Keratinocyte (primary cell): Measurements from ENCODE around the gene METTL4. TPM values are rescaled to one million over a fixed set of nuclear protein-coding genes. Genes with fewer than 3 reads are reported as not detected.

Experiments used
- DNase-seq: peaks from one replicate; pipeline ENCODE4 v3.0.0-alpha.2; 2011; ENCODE audit warnings: low read depth, missing footprints, low spot score
- FAIRE-seq: peaks from 2 replicates; lab custom pipeline; 2011; peaks lifted over from hg19 to GRCh38; lab: Jason Lieb, UNC
- H2AFZ ChIP-seq: 2 replicates; pipeline ENCODE4 v1.6.0; 2012; ENCODE audit warnings: low read length, control low read depth, inconsistent platforms; ENCODE audit not compliant: control insufficient read depth
- H3K27ac ChIP-seq: 2 replicates; pipeline ENCODE4 v1.5.1; 2011; ENCODE audit warnings: low read length; ENCODE audit not compliant: control insufficient read depth, insufficient read depth
- H3K27me3 ChIP-seq: 3 replicates; pipeline ENCODE4 v1.6.0; 2011; ENCODE audit warnings: low read length; ENCODE audit not compliant: control insufficient read depth, insufficient read depth; ENCODE audit errors: extremely low read depth
- H3K36me3 ChIP-seq, 2 experiments: 2 replicates in 1 of 2; 3 replicates in 1 of 2; pipeline ENCODE4 v1.5.1; 2011; ENCODE audit warnings: low read length in 2 of 2, mild to moderate bottlenecking in 1 of 2; ENCODE audit not compliant: control insufficient read depth in 2 of 2, insufficient read depth in 2 of 2; ENCODE audit errors: extremely low read depth in 1 of 2
- H3K4me1 ChIP-seq: 3 replicates; pipeline ENCODE4 v1.5.1; 2011; ENCODE audit warnings: low read length; ENCODE audit not compliant: control insufficient read depth, insufficient read depth; ENCODE audit errors: extremely low read depth
- H3K4me2 ChIP-seq: 3 replicates; pipeline ENCODE4 v1.6.0; 2011; ENCODE audit warnings: low read depth, low read length; ENCODE audit not compliant: control insufficient read depth, insufficient read depth; ENCODE audit errors: extremely low read depth
- H3K4me3 ChIP-seq, 3 experiments: fragments of 200-600 bp in 1 of 3; sonication (generic) in 1 of 3; 2 replicates in 2 of 3; 3 replicates in 1 of 3; pipeline ENCODE4 v1.5.1; 2011 to 2016; ENCODE audit warnings: low read length in 3 of 3, mild to moderate bottlenecking in 3 of 3, control low read depth in 2 of 3, inconsistent platforms in 1 of 3, low read depth in 1 of 3, mixed read lengths in 1 of 3, mixed run types in 1 of 3, moderate library complexity in 1 of 3; ENCODE audit not compliant: control insufficient read depth in 2 of 3, insufficient read depth in 2 of 3; ENCODE audit errors: extremely low read depth in 1 of 3
- H3K79me2 ChIP-seq: 2 replicates; pipeline ENCODE4 v1.6.0; 2012; ENCODE audit warnings: low read length; ENCODE audit not compliant: control insufficient read depth, insufficient read depth
- H3K9ac ChIP-seq: 3 replicates; pipeline ENCODE4 v1.6.0; 2011; ENCODE audit warnings: low read length; ENCODE audit not compliant: control insufficient read depth, insufficient read depth; ENCODE audit errors: extremely low read depth
- H3K9me1 ChIP-seq: 3 replicates; pipeline ENCODE4 v1.6.0; 2011; ENCODE audit warnings: low read length; ENCODE audit not compliant: control insufficient read depth, insufficient read depth; ENCODE audit errors: extremely low read depth
- H3K9me3 ChIP-seq: 2 replicates; pipeline ENCODE4 v1.5.1; 2012; ENCODE audit warnings: low read depth, low read length; ENCODE audit not compliant: control insufficient read depth
- H4K20me1 ChIP-seq: 3 replicates; pipeline ENCODE4 v1.6.0; 2011; ENCODE audit warnings: low read length; ENCODE audit not compliant: control insufficient read depth, insufficient read depth; ENCODE audit errors: extremely low read depth
- CTCF ChIP-seq, 3 experiments: IDR thresholded peaks in 1 of 3; conservative IDR thresholded peaks in 1 of 3; optimal IDR thresholded peaks in 1 of 3; 2 replicates in 2 of 3; 3 replicates in 1 of 3; pipeline versions ENCODE3 to v1.5.1; 2011; ENCODE audit warnings: low read length in 3 of 3, mild to moderate bottlenecking in 3 of 3, moderate library complexity in 2 of 3, control low read depth in 1 of 3, inconsistent platforms in 1 of 3; ENCODE audit not compliant: insufficient read depth in 2 of 3; ENCODE audit errors: extremely low read depth in 1 of 3
- EZH2 ChIP-seq: IDR thresholded peaks from one replicate; pipeline ENCODE4 v1.6.1; 2012; ENCODE audit warnings: inconsistent platforms, mild to moderate bottlenecking, low read length, moderate library complexity
- dilution Hi-C: fragments of 300-500 bp; cut with MboI; formaldehyde crosslinking; loops from one replicate; pipeline ENCODE4 v1.7.0; 2020; ENCODE audit warnings: low sequenced_read_pairs; ENCODE audit not compliant: extremely low pct_ligation_motif_present
- polyA plus RNA-seq, 5 experiments: library from polyadenylated mRNA; depleted of rRNA in 3 of 5; stranded (reverse) in 3 of 5; stranded (forward) in 1 of 5; unstranded in 1 of 5; fragments of >200 nt; gene quantifications; 1 replicate in 1 of 5; 2 replicates in 3 of 5; 3 replicates in 1 of 5; pipeline versions ENCODE4 v1.2.1 to v1.2.3, GENCODE V29; 2011 to 2012; ENCODE audit warnings: missing spikeins in 2 of 5, low read depth in 1 of 5, low replicate concordance in 1 of 5

METTL4 gene
- polyA plus RNA-seq, 1 donor (not counting 4 experiments of a cell fraction or from before 2014, with no cell fraction given): 10.2 TPM

GRCh38 chr18:2572892-2573291, 1.6 kb upstream of the METTL4 start:
- no peaks in the 10 kb centered on the region for H3K9me3 ChIP-seq
- TF ChIP-seq EZH2 (no peak), CTCF (optimal IDR thresholded peaks at IDR 0.05 in 1 of 3, IDR thresholded peaks at IDR 0.05 in 1 of 3, conservative IDR thresholded peaks at IDR 0.05 in 1 of 3; ENCODE audit: extremely low read depth in 1 of 3, insufficient read depth in 2 of 3, low read length in 3 of 3) (no peak)
- H4K20me1 ChIP-seq: no peaks in the 10 kb centered on the region
- peaks cover 0 to 10% of the 10 kb centered on the region in 2 experiments for H3K36me3 ChIP-seq
- DNase-seq (no peak), FAIRE-seq (no peak)
- dilution Hi-C loops: no loop called here
- H3K79me2 ChIP-seq: peaks cover 44% of the 10 kb centered on the region
- H3K9me1 ChIP-seq: no peaks in the 10 kb centered on the region
- no peak overlapping the region for H3K27ac ChIP-seq
- peak overlapping the region; percentile 10 to 94 (median 90) for H3K4me3 ChIP-seq
- H3K4me2 ChIP-seq: peak overlapping the region; percentile 85
- H3K4me1 ChIP-seq: peaks cover 21% of the 10 kb centered on the region
- H2AFZ ChIP-seq: peak overlapping the region; percentile 70
- H3K27me3 ChIP-seq: no peaks in the 10 kb centered on the region
- peak overlapping the region; percentile 97 for H3K9ac ChIP-seq

- no peaks in the 10 kb centered on the region for H4K20me1 ChIP-seq
- peak overlapping the region; percentile 94 for H2AFZ ChIP-seq
- no peaks in the 10 kb centered on the region for H3K27me3 ChIP-seq
- peaks cover 44% of the 10 kb centered on the region for H3K79me2 ChIP-seq
- H3K9ac ChIP-seq: peak overlapping the region; percentile 97
- H3K9me3 ChIP-seq: no peaks in the 10 kb centered on the region
- H3K4me1 ChIP-seq: peaks cover 21% of the 10 kb centered on the region
- H3K9me1 ChIP-seq: no peaks in the 10 kb centered on the region
- peak overlapping the region; percentile 63 to 94 (median 90) for H3K4me3 ChIP-seq
- peaks cover 0 to 7% of the 10 kb centered on the region in 2 experiments for H3K36me3 ChIP-seq
- FAIRE-seq: no peak
- peak overlapping the region; percentile 85 for H3K4me2 ChIP-seq
- DNase-seq: no peak
- TF ChIP-seq EZH2 (no peak), CTCF (optimal IDR thresholded peaks at IDR 0.05 in 1 of 3, IDR thresholded peaks at IDR 0.05 in 1 of 3, conservative IDR thresholded peaks at IDR 0.05 in 1 of 3; ENCODE audit: extremely low read depth in 1 of 3, insufficient read depth in 2 of 3, low read length in 3 of 3) (no peak)
- dilution Hi-C loops: no loop called here
- H3K27ac ChIP-seq: peak overlapping the region; percentile 99
Measured at GRCh38 chr18:2572171-2572569, 865 bp upstream of the METTL4 start.
